Measurements from ENCODE around the gene PDGFC.

PDGFC gene

DNA sequence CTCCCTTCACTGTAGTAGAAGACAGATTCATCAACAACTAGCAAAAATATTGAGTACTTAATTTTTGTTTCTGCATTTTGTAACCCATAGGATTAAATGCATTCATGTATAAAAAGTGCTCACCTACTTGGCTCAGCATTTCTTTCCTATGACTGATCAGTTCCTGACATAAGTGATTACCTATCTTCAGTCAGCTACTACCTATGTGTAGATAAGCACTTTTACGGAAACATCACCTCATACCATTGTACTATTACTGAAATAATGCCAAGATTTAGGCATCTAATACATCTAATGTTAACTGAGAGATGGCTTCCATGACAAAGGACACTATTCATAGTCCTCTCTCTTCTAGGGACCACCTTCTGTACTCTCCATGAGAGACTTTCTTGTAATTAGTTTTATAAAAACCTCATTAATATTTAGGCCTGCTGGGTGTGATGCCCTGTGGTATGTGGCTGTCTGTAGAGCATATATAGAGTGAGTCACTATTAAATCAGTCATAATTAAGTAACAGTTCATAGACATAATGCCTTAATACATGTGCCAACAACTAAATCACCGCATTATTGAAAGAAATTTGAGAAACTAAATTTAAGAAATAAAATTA is 147.0 kb downstream of the PDGFC start:
- DNase-seq, result no peak

DNA sequence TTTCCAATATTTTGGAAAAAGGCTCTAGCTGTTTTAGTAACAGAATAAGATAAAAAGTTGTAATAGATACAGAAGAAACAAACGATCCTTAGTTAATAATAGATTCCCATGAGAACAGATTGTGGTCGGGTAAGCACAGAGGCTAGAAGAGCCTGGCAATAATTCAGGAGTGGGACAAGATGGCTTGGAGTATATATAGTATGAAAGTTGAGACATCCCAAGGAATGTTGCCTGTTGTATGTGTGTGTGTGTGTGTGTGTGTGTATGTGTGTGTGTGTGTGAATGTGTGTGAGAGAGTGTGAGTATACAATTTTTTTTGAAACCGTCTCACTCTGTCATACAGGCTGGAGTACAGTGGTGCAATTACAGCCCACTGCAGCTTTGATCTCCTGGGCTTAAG is 150.7 kb downstream of the PDGFC start:
- DNase-seq, result no peak

DNA sequence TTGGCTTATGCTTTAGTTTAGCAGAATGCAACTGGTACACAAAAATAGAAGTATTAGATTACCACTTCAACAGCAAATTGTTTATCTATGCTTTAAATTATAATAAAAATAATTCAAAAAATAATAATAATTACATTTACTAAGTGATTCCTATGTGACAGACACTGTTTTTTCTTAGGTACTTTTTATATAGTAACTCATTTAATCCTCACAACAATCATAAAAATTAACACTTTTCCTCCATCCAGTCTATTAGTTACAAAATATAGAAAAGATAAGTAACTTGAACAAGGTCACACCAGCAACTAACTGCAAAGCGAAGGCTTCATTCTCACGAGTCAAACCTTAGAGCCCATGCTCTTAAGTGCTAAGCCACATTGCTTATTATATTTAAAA is 155.2 kb downstream of the PDGFC start:
- DNase-seq, result no peak

DNA sequence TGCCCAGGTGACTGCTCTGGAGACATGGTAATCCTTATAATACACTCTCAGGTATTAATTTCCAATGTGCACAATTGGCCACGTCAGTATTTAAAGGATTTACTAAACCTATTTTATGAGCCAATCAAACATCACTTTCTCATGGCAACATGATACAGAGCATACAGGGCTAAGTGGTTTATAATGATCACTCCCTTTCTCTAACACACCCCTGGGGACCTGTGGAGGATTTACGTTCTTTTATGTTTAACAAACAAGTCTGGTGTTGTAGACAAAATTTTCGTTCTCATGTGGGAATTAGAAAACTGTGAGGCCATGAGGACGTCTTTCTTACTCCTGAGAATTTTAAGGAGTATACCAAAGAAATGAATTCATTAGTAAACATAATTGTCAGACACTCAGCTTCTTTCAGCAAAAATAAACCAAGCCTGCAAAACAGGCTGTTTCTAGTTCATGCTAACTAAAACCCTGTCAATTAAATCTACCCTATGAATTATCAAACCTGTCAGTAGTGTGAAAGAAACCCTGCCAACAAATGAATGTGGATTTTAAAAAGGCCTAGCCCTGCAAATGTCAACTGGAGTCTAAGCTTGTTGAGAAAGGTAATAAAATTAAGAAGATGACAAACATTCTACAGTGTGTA is 155.8 kb downstream of the PDGFC start:
- no peak for DNase-seq

DNA sequence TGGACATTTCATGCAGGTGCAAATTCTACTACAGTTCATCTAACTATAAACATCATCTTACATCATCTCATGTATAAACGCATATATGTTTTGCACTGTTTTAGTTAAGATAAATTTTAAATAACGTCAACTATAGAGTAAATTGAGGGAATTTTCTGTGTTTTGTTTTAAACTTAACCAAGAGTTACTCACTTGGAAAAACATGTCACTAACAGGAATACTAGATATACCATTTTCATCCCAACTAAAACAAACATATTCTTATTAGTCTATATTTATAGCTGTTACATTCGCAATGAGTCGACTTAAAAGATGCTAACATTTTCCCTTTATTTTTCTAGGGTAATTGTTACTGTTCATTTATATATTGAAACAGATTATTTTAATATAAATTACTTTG is 159.6 kb downstream of the PDGFC start:
- no peak for DNase-seq

DNA sequence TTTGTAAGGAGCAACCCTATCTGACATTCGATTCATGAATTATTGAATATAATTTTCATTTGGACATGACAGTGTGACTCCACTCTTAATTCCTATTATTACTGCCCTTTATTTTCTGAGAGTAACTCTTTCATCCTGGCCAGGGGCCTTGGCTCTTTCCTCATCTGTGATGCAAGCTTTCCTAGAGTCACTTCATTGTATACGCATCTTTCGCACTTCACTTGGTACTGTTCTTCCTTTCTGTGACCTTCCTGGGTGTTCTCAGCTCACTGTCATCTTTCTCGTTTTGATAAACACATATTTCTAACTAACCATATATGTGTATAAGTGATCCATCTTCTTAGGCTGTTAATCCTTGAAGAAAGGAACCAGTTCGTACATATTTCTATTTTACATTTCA is 160.3 kb downstream of the PDGFC start:
- no peak for DNase-seq

DNA sequence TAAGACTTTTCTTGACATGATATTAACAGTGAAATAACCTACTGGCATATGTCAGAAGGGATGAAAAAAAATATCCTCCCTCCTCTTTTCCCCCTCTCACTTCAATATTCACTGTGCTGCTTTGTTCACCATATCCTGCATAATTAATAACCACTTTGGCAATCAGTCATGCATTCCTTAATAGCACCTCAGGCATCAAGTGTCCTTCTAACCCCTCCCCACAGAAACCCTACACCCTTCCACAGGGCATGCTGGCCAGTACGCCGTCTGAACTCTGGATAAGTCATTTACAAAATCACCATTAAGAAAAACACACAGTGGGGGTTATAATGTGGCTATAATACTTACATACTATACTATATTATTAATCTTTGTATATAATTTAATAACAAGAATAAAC is 165.9 kb downstream of the PDGFC start:
- DNase-seq, result no peak

DNA sequence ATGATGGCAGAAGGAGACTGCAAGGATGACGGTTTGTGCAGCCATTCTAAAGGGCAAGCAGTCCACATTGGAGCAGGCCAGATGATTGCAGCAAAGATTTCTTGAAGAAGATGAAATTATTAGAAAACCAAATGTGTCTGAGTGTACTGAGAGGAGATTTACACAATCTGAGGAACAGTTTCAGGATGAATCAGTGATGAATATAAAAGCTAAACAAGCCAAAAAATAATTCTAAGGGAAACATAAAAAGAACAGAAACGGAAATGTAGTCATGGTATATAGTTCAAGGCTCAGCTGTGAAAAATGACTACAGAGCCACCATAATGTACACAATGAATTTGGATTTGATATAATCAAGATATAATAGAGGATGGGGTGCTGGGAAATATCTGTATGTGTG is 168.5 kb downstream of the PDGFC start:
- DNase-seq, result no peak

DNA sequence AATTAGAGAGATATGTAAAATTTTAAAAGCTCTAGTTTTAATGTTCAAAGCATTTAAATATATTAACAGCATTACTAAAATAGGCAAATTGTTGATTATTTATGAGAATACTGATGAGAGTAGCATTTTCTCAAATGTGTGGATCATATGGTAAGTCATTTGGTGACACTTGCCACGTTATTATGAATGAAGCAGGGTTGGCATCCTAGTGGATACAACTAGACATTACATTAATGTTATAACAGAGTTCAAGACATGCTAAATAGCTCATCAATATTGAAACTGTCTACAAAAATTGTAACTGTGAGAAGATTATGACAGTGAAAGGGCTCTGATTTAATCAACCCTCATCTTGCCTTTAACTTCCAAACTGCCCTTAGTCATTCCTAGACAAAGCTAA is 171.1 kb downstream of the PDGFC start:
- no peak for DNase-seq

DNA sequence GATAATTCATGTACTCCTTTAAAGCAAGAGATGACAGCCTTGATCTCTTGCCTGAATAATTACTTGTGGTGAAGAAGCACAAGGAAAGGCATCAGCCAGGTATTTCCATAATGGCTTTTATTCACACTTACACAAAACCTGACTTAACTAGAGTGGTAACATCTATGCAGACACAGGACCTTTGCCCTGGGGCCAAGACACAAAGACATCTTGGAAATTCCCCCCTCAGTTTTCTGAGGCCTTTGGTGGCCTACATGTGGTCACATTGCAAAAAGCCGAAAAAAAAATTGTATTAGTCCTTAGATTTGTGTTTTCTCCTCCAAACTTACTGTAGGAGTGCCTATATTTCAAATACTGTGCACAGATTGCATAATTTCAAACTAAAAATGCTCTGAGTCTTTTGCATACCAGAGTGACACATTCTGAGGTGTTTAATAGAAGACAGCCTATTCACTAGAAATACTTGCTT is 172.4 kb downstream of the PDGFC start:
- no peak for DNase-seq

DNA sequence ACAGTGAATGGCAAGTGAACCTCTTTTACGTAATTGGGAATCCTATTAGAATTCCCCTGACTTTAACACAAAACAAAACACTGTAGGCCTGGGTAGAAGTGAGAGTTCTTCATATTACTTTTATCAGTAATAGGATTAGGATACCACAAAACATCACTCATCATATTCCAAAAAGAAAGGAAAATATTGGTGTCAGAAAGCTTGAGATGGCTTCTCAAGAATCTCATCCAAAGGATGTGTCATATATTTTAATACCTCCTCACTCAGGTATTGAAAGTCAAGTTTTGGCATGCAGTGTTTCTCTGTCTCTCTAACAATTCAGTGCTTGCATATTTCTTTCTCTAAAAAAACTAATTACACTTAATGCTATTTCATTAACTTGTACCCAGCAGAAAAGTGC is 173.2 kb downstream of the PDGFC start:
- no peak for DNase-seq

DNA sequence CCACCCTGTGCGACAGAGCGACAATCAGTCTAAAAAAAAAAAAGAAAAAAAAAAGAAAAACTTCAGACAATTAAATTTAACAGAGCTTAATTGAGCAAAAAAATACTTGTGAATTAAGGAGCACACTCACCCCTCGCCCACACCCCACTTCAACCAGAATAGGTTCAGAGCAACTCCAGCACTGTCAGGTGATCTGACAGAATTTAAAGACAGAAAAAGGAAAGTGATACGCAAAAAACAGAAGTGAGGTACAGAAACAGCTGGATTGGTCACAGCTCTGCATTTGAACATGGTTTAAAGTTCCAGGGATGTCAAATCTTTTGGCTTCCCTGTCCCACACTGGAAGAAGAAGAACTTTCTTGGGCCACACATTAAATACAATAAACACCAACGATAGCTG is 174.4 kb downstream of the PDGFC start:
- no peak for DNase-seq

DNA sequence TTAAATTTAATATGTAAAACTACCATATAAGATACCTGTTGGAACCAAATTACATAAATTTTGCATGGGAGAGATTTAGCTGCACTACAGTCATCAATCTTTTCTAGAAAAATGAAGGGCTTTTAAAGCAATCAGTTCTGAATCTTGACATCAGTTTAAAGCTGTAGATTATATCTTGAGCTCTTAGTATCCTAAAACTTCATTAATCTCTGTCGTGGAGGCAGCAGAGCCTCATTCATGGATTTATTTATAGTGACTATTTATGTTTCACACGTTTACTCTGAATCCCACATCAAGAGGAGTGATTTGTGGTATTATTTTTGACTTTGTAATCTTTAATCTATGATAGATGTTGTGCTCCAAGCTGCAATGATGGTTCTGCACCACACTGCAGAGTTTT is 175.9 kb downstream of the PDGFC start:
- DNase-seq, result no peak

DNA sequence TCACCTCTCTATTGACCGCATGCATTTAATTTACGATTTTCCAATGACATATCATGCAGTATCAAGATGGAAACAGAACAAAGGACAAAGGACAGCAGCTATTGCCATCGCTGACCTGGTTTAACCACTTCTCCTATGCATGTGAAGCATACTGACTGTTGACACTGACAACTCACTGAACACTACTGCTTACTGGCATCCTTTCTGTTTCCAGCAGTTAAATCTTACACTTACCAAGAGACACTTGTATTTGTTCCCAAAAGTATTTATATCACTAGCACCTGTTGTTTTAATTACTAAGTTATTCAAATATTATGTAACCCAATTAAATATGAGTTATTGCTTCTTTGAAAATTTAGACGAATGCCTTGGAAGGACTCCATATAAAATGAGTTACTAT is 176.7 kb downstream of the PDGFC start:
- no peak for DNase-seq

DNA sequence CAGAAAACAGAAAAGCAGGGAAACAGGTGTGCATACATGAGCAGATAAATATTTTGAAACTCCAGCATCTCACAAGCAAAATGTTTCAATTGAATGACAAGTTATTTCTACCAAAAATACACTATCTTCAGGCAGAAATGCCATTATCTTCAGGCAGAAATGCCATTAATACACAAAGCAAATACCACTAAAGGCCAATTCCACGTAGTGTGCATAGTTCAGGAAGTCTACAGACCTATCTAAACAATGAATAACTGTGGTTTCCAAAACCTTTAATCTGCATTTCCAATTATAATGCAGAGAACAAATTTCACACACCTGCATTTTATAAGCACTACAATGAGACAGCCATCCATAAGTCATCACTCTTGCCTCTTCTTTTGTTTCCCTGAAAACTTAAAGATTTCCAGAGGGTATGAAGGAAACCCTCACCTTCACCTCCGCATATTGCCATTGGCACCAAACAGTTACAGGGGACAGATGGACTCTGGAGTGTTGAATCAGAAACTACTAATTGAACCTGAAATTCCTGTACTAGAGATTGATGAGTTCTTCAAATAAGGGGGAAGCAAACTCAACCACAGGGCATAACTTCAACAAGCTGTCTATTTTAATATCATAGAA is 179.0 kb downstream of the PDGFC start:
- no peak for DNase-seq

DNA sequence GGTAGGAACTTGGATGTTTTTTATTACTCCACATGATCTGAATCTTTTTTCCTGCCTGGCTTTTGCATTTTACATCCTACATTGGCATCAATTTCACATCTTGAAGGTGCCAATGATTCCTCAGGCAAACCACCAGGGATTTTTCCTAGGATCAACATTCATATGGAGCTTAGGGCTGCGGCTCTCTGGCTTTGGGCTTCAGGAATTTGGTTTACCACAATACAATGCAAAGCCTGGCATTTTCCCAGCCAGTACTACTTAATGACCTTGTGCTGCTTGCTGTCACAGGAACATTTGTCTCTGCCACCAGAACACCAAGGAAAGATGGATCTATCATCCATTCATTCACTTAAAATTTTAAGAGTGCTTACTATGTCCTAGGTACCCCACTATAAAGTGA is 180.7 kb downstream of the PDGFC start:
- no peak for DNase-seq

DNA sequence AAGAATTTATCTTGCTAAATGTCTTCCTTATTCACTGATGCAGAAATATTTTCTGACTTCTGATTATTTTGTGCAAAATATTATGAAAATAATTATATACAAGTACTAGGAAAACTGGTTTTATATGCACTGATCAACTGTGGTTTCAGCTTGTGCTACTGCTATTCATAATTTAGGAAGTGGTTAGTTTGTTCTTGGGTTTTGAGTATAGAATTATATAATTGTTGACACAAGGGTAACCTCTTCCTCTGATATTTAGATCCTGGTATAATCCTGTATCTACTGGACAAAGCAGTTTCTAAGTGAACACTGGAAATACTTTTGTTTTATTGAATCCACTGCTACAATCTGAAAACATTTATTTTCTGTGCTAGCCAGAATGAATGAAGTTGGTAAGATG is 182.8 kb downstream of the PDGFC start:
- DNase-seq, result no peak

DNA sequence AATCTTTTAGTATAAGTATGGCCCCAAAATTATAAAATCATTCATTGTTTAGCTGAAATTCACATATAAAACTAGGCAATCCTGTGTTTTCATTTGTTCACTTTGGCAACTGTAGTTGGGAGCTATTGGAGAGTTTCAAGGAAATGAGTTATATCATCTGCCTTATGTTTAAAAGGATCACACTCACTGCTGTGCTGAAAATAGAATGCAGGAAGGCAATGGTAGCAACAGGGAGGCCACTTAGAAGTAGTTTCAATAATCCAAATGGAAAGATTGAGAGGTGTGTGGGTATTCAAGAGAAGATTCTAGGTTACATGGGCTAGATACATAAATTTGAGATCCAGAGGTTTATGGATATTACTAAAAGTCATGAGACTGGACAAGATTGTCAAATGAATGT is 184.9 kb downstream of the PDGFC start:
- no peak for DNase-seq

DNA sequence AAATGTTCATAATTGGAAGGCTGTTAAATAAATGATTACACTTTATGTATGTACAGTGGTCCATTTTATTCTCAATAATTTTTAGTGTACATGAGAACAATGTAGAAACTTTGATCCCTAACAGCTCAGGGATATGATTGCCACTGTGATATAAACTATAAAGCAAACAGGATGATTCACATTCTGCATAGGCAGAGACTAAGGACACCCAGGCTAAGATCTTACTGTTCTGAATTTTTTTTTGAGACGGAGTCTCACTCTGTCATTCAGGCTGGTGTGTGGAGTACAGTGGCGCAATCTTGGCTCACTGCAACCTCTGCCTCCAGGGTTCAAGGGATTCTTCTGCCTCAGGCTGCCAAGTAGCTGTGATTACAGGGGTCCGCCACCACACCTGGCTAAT is 186.6 kb downstream of the PDGFC start:
- DNase-seq, result no peak

DNA sequence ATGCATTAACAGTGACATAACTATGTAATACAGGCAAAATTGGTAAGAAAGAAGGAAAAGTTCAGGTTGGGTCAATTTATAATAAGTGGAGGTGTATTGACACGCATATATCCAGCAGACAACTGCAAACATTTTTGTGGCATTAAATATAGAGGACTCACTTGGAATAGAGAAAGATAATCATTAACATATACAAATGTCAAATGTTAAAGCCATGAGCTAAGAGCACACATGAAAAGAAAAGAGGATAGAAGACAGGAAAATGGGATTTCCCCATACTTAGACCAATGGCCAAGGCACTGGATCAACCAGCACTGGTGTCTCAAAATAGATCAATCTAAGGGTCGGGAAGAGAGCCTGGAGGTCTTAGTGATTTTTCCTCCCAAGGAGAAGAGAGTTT is 187.6 kb downstream of the PDGFC start:
- DNase-seq, result no peak

DNA sequence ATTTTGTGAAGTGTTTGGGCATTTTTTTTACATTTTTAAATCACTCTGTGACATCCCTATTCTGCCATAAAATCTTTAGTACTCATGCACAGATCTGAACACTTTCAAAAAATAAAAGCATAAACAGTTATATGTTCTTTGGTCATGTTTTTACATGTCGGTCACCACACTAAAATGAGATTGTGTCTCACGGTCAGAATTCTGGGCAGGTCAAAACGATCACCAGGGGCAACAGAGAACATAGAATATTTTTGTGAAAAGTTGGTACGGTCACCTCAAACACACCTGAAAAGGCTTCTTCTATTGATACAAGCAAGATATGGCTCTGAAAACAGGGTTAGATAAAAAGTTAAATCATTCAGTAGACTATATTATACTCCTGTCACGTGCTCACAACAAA is 189.1 kb downstream of the PDGFC start:
- DNase-seq, result no peak

DNA sequence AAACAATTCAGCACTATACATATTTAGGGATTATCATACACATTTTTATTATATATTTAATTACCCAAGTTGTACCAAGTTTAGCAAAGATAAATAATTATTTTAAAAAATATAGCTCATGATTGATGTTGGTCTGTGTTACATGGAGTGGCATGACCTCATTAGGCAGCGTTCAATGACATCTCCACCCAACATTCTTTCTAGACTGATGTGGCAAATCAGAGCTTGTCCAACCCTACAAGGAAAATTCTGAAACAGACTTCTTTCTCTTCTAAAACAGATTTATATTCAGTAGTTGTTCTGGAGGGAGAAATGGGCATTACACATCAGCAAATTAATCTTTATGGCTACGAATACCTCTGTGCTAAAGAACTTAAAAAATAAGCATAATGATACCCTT is 189.7 kb downstream of the PDGFC start:
- no peak for DNase-seq

DNA sequence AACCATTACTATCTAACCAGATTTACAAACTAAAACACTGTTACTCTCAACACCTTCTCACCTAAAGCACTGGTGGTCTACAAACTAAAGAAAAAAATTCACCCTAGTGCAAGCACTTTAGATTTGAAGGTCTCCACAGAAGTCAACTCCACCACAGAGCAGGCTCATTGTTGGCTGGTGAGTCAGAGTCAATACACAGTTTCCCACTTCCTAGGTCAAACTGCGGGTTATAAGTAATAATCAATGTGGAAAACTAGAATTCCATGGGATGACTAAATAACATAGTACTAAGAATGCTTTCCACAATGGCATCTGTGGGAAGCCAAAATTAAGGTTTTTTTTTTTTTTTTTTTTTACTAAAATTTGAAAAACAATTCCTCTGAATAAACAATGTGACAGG is 191.8 kb downstream of the PDGFC start:
- no peak for DNase-seq

DNA sequence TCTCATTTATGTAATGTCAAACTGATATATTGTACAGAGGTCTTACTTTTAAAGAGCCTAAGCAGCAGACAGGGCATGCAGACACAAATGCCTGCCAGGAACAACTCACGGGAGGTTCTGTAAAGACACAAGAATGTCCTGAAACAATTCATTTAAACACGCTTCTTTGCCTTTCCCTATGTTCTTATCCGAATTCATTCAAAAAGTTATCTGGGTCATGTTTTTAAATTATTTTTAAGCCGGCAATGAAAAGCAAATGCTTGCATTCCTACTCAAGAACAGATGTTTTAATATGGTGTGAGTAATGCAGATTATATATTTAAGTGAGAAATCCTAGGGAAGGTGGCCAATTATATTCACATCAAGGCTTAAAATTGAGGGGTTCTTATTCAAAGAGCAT is 192.6 kb downstream of the PDGFC start:
- no peak for DNase-seq

DNA sequence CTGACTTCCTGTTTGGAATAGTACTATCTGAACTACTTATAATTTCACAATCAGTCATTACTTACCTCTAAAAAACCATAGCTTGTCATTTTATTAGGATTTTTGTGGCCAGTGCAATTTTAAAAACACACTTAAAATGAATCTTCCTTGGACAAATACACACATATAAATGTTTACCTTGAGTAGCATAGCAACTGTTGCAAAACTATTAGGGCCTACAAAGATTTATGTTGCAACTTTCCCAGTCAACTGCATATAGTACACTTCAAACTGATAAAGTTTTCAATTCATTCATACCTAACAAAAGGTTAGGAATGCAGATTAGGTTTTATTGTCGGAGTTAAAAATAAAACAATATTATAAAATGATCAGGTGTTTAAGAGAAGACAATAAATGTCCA is 193.0 kb downstream of the PDGFC start:
- DNase-seq, result no peak
